HG02759 (cell line): ENCODE results near the gene CLDN4.

Experiments used
- ATAC-seq: cut with Tn5 transposase; IDR thresholded peaks from one replicate; pipeline ENCODE4 v1.9.1; 2021; ENCODE audit warnings: mild to moderate bottlenecking, moderate library complexity; ENCODE audit not compliant: unreplicated experiment

The CLDN4 gene

GRCh38 chr7:73871163-73872011, 40.6 kb downstream of the CLDN4 start:
- no peak for ATAC-seq

- no peak for ATAC-seq
Observed at GRCh38 chr7:73872056-73872908, 41.5 kb downstream of the CLDN4 start.

- no peak for ATAC-seq
Observed at GRCh38 chr7:73876361-73876760, 45.6 kb downstream of the CLDN4 start.

- no peak for ATAC-seq
Observed at GRCh38 chr7:73876973-73877372, 46.2 kb downstream of the CLDN4 start.

- no peak for ATAC-seq
Observed at GRCh38 chr7:73879977-73880681, 49.3 kb downstream of the CLDN4 start.

- ATAC-seq: no peak
Observed at GRCh38 chr7:73880755-73881328, 50.0 kb downstream of the CLDN4 start.

- no peak for ATAC-seq
Observed at GRCh38 chr7:73881352-73882046, 50.7 kb downstream of the CLDN4 start.

- no peak for ATAC-seq
Observed at GRCh38 chr7:73882047-73882402, 51.2 kb downstream of the CLDN4 start.
